Colon (tissue), 2 donors: ENCODE results near the gene NME8.
"Not testable (repeated sequence)": the region's sequence is repeated elsewhere in the genome, so short reads cannot be mapped to it uniquely, and the experiment has no call there.

Experiments used
- FAIRE-seq: peaks from 2 replicates; lab custom pipeline; 2012; peaks lifted over from hg19 to GRCh38; lab: Jason Lieb, UNC
- donor health status: control.
- donor health status: control.

Gene NME8

GRCh38 chr7:37848297-37848696 lies at the start of gene NME8:
NME8 (plus strand) TSS chr7:37848597; CDS start chr7:37850267, 1,670 bp downstream.
- no peak for FAIRE-seq

GRCh38 chr7:37806152-37806551 lies 42.2 kb upstream of the NME8 start:
- no peak for FAIRE-seq

GRCh38 chr7:37812161-37812580 lies 36.2 kb upstream of the NME8 start:
- FAIRE-seq: not testable (repeated sequence)

GRCh38 chr7:37815671-37816371 lies 32.6 kb upstream of the NME8 start:
- no peak for FAIRE-seq

GRCh38 chr7:37816922-37817590 lies 31.3 kb upstream of the NME8 start:
- FAIRE-seq: no peak

- no peak for FAIRE-seq
Observed at GRCh38 chr7:37817591-37817960, 30.8 kb upstream of the NME8 start.

GRCh38 chr7:37817996-37818720 lies 30.2 kb upstream of the NME8 start:
- no peak for FAIRE-seq

GRCh38 chr7:37820708-37821468 lies 27.5 kb upstream of the NME8 start:
- FAIRE-seq: no peak

GRCh38 chr7:37822946-37823345 lies 25.5 kb upstream of the NME8 start:
- FAIRE-seq: no peak

GRCh38 chr7:37823557-37823956 lies 24.8 kb upstream of the NME8 start:
- FAIRE-seq: no peak

GRCh38 chr7:37825038-37825437 lies 23.4 kb upstream of the NME8 start:
- FAIRE-seq: no peak

- FAIRE-seq: no peak
Observed at GRCh38 chr7:37826825-37827224, 21.6 kb upstream of the NME8 start.

GRCh38 chr7:37831244-37831643 lies 17.2 kb upstream of the NME8 start:
- no peak for FAIRE-seq

GRCh38 chr7:37832194-37832593 lies 16.2 kb upstream of the NME8 start:
- no peak for FAIRE-seq

- no peak for FAIRE-seq
Observed at GRCh38 chr7:37833107-37833817, 15.1 kb upstream of the NME8 start.

GRCh38 chr7:37833818-37834146 lies 14.6 kb upstream of the NME8 start:
- no peak for FAIRE-seq

GRCh38 chr7:37853468-37853867 lies 5.1 kb downstream of the NME8 start:
- no peak for FAIRE-seq

GRCh38 chr7:37882086-37882485 lies 33.7 kb downstream of the NME8 start:
- FAIRE-seq: no peak

- FAIRE-seq: no peak
Observed at GRCh38 chr7:37893359-37893758, 45.0 kb downstream of the NME8 start.

GRCh38 chr7:37894671-37895070 lies 46.3 kb downstream of the NME8 start:
- FAIRE-seq: no peak

- FAIRE-seq: no peak
Observed at GRCh38 chr7:37899712-37900247, 51.4 kb downstream of the NME8 start.
